Endothelial cell of umbilical vein (primary cell): ENCODE results near the gene TUBGCP3. TPM values are rescaled to one million over a fixed set of nuclear protein-coding genes. Genes with fewer than 3 reads are reported as not detected.

Experiments used
- BruUV-seq: library from RNA; stranded (reverse); fragments of 400-500 nt; replicated peaks from 2 replicates; lab custom pipeline; 2021; lab: Mats Ljungman, UMichigan
- CTCF ChIA-PET: fragments of 300-600, 350-600 bp; sonication (Branson Sonifier 250); formaldehyde crosslinking; loops from one replicate; lab custom pipeline; 2021; ENCODE audit warnings: antibody characterized with exemption, inconsistent platforms; lab: Charles Lee
- POLR2A ChIA-PET: fragments of 300-600, 350-600 bp; sonication (Branson Sonifier 250); formaldehyde crosslinking; loops from one replicate; lab custom pipeline; 2021; ENCODE audit warnings: antibody characterized with exemption, inconsistent platforms; lab: Charles Lee
- DNase-seq: peaks from one replicate; pipeline ENCODE4 v3.0.0-alpha.2; 2011; ENCODE audit warnings: low read depth, low spot score
- FAIRE-seq: peaks from 2 replicates; lab custom pipeline; 2011; peaks lifted over from hg19 to GRCh38; lab: Jason Lieb, UNC
- H2AFZ ChIP-seq: 2 replicates; pipeline ENCODE4 v1.6.0; 2012; ENCODE audit warnings: low read depth, low read length, control low read depth, inconsistent platforms
- H3K27ac ChIP-seq: 2 replicates; pipeline ENCODE4 v1.5.1; 2011; ENCODE audit warnings: low read depth, mild to moderate bottlenecking, control low read depth, low read length, moderate library complexity; ENCODE audit not compliant: insufficient read depth
- H3K27me3 ChIP-seq, 2 experiments: 2 replicates each; pipeline versions ENCODE4 v1.6.0 to v1.6.1; 2011; ENCODE audit warnings: low read length in 2 of 2, mixed read lengths in 1 of 2; ENCODE audit not compliant: control insufficient read depth in 2 of 2, insufficient read depth in 2 of 2
- H3K36me3 ChIP-seq, 2 experiments: 2 replicates in 1 of 2; 3 replicates in 1 of 2; pipeline ENCODE4 v1.5.1; 2011; ENCODE audit warnings: low read length in 2 of 2, mild to moderate bottlenecking in 1 of 2, moderate library complexity in 1 of 2; ENCODE audit not compliant: control insufficient read depth in 2 of 2, insufficient read depth in 2 of 2; ENCODE audit errors: extremely low read depth in 1 of 2
- H3K4me1 ChIP-seq: 3 replicates; pipeline ENCODE4 v1.5.1; 2011; ENCODE audit warnings: mild to moderate bottlenecking, low read length; ENCODE audit not compliant: control insufficient read depth, insufficient read depth; ENCODE audit errors: extremely low read depth
- H3K4me2 ChIP-seq: 2 replicates; pipeline ENCODE4 v1.6.1; 2011; ENCODE audit warnings: low read length, control low read depth, mixed read lengths; ENCODE audit not compliant: insufficient read depth
- H3K4me3 ChIP-seq, 3 experiments: fragments of 200-600 bp in 1 of 3; sonication (generic), shearing (Covaris generic) in 1 of 3; replicated peaks in 1 of 3; 2 replicates each; pipeline ENCODE4 v1.5.1; 2011 to 2016; ENCODE audit warnings: control low read depth in 3 of 3, low read length in 3 of 3, mild to moderate bottlenecking in 2 of 3, inconsistent platforms in 1 of 3, low read depth in 1 of 3, moderate library complexity in 1 of 3; ENCODE audit not compliant: insufficient read depth in 1 of 3
- H3K79me2 ChIP-seq: 2 replicates; pipeline ENCODE4 v1.6.0; 2012; ENCODE audit warnings: low read length, inconsistent platforms; ENCODE audit not compliant: control insufficient read depth, insufficient read depth
- H3K9ac ChIP-seq: replicated peaks from 2 replicates; pipeline ENCODE3; 2011; ENCODE audit warnings: low read length, control low read depth; ENCODE audit not compliant: insufficient read depth; ENCODE audit errors: extremely low read depth
- H3K9me1 ChIP-seq: replicated peaks from 3 replicates; pipeline ENCODE4 v1.6.0; 2011; ENCODE audit warnings: mild to moderate bottlenecking, low read length; ENCODE audit not compliant: control insufficient read depth, insufficient read depth; ENCODE audit errors: extremely low read depth
- H3K9me3 ChIP-seq: replicated peaks from 2 replicates; pipeline ENCODE4 v1.5.1; 2012; ENCODE audit warnings: low read length, inconsistent platforms; ENCODE audit not compliant: control insufficient read depth, insufficient read depth
- H4K20me1 ChIP-seq: replicated peaks from 2 replicates; pipeline ENCODE3; 2011; ENCODE audit warnings: mild to moderate bottlenecking, low read length; ENCODE audit not compliant: control insufficient read depth, insufficient read depth; ENCODE audit errors: extremely low read depth
- EZH2 ChIP-seq: IDR thresholded peaks from 2 replicates; pipeline ENCODE4 v1.6.1; 2012; ENCODE audit warnings: borderline replicate concordance, low read depth, mild to moderate bottlenecking, moderate library complexity, low read length, inconsistent platforms; ENCODE audit not compliant: severe bottlenecking
- FOS ChIP-seq: IDR thresholded peaks from 2 replicates; pipeline ENCODE4 v1.6.1; 2011; ENCODE audit warnings: mild to moderate bottlenecking, low read length, moderate library complexity, borderline replicate concordance; ENCODE audit not compliant: insufficient read depth
- GATA2 ChIP-seq: IDR thresholded peaks from 2 replicates; pipeline ENCODE4 v1.7.0; 2011; ENCODE audit warnings: low read depth, mild to moderate bottlenecking, moderate library complexity, mixed read lengths, low read length; ENCODE audit not compliant: insufficient read length, insufficient read depth
- JUN ChIP-seq: IDR thresholded peaks from 2 replicates; pipeline ENCODE4 v1.6.1; 2011; ENCODE audit warnings: borderline replicate concordance, low read depth; ENCODE audit not compliant: insufficient read length, insufficient read depth
- MAX ChIP-seq: IDR thresholded peaks from 2 replicates; pipeline ENCODE4 v1.6.1; 2011; ENCODE audit not compliant: insufficient read depth, insufficient read length
- MYC ChIP-seq: IDR thresholded peaks from one replicate; pipeline ENCODE4 v1.6.1; 2011; ENCODE audit warnings: mild to moderate bottlenecking, low read depth, low read length
- POLR2A ChIP-seq: IDR thresholded peaks from 2 replicates; pipeline ENCODE4 v1.6.1; 2012; ENCODE audit warnings: low read depth, mild to moderate bottlenecking, control low read depth, low read length
- POLR2AphosphoS5 ChIP-seq: IDR thresholded peaks from 2 replicates; pipeline ENCODE4 v1.6.1; 2012; ENCODE audit warnings: low read depth, mild to moderate bottlenecking, control low read depth, low read length, moderate library complexity; ENCODE audit not compliant: insufficient read depth
- dilution Hi-C: fragments of 300-500 bp; cut with MboI; formaldehyde crosslinking; loops from one replicate; pipeline ENCODE4 v1.15.0; 2019; ENCODE audit warnings: low sequenced_read_pairs; ENCODE audit not compliant: extremely low pct_ligation_motif_present
- intact Hi-C: fragments of 100-400 bp; cut with micrococcal nuclease; formaldehyde crosslinking; loops from one replicate; pipeline ENCODE4 v1.10.0; 2022
- polyA plus RNA-seq, 4 experiments: library from polyadenylated mRNA; depleted of rRNA in 3 of 4; stranded (reverse) in 3 of 4; unstranded in 1 of 4; fragments of >200 nt; gene quantifications; 2 replicates each; pipeline versions ENCODE4 v1.2.1 to v1.2.3, GENCODE V29; 2011 to 2012; ENCODE audit warnings: missing spikeins in 1 of 4
- total RNA-seq: library from RNA; stranded (reverse); gene quantifications from 2 replicates; pipeline ENCODE4 v1.2.3, GENCODE V29; 2021
- TF ChIP-seq, protein P1 (sequence below), 2 donors: IDR thresholded peaks; 1 replicate in 1 of 2; 2 replicates in 1 of 2; pipeline ENCODE4 v1.5.1; 2011; ENCODE audit warnings: low read length in 2 of 2, mild to moderate bottlenecking in 2 of 2, moderate library complexity in 2 of 2, control low read depth in 1 of 2, inconsistent platforms in 1 of 2, low read depth in 1 of 2; ENCODE audit not compliant: insufficient read depth in 1 of 2; ENCODE audit errors: extremely low read depth in 1 of 2

Gene TUBGCP3
- total and polyA plus RNA-seq, 2 donors (not counting 3 experiments of a cell fraction or from before 2014, with no cell fraction given): 36.4 to 47.7 TPM

DNA sequence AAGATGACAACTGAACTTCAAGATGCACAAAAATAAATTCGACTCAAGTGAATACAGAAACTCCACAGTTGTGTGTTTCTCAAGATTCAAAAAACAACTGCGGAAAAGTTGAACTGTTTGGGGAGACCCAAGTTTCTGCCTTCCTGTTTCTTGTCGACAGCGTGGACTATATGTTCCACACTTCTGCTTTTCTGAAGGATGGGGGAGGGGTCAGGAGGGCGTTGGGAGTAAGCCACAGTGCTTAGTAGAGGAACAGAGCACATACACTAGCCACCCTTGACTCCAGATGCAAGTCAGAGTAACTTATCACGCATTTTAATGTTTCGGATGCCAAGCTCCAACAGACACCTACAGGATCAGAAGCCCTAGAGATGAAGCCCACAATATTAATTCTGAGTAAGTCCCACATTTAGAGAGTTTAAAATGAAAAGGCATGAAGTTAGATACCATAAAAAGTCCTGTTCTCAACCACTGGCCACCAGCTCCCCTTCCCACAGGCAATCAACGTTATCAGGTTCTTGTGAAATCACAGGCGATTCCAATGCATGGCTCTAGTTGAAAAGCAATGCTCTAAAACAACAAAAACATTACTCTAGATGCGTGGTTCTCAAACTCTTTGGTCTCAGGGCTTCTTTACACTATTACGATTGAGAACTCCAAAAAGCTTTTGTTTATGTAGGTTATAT, 4.2 kb downstream of the TUBGCP3 start:
- H3K79me2 ChIP-seq: peaks cover 83% of the 10 kb centered on the region

DNA sequence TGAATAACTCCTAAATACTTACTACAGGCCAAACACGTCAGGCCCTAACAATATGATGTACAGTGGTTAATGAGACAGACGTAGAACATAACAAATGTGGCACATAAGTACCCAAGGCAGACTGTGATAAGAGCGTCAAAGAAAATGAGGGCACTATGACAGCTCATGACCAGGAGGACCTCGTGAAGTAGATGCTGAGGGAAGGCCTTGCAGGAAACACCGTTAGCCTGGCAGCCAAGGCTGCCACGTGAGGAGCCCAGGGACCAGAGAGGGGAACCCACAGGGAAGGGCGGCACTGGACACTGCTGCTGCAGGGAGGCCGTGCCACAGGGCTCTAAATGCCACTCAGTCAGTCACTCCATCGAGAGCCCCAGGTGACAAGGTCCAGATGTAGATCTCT, 5.7 kb downstream of the TUBGCP3 start:
- no peaks in the 10 kb centered on the region for H3K27me3 ChIP-seq
- intact Hi-C loops: no loop called here
- H3K4me2 ChIP-seq: no peak overlapping the region
- H3K36me3 ChIP-seq: no peaks in the 10 kb centered on the region
- H3K9me3 ChIP-seq: no peaks in the 10 kb centered on the region
- no peaks in the 10 kb centered on the region for H4K20me1 ChIP-seq
- DNase-seq (no peak), FAIRE-seq (no peak)
- peaks cover 93% of the 10 kb centered on the region for H3K79me2 ChIP-seq
- TF ChIP-seq POLR2A: no peak
- no peak for TF ChIP-seq JUN
- TF ChIP-seq MYC: no peak
- no peak for TF ChIP-seq MAX
- TF ChIP-seq FOS: no peak
- TF ChIP-seq, protein P1, sequence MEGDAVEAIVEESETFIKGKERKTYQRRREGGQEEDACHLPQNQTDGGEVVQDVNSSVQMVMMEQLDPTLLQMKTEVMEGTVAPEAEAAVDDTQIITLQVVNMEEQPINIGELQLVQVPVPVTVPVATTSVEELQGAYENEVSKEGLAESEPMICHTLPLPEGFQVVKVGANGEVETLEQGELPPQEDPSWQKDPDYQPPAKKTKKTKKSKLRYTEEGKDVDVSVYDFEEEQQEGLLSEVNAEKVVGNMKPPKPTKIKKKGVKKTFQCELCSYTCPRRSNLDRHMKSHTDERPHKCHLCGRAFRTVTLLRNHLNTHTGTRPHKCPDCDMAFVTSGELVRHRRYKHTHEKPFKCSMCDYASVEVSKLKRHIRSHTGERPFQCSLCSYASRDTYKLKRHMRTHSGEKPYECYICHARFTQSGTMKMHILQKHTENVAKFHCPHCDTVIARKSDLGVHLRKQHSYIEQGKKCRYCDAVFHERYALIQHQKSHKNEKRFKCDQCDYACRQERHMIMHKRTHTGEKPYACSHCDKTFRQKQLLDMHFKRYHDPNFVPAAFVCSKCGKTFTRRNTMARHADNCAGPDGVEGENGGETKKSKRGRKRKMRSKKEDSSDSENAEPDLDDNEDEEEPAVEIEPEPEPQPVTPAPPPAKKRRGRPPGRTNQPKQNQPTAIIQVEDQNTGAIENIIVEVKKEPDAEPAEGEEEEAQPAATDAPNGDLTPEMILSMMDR (IDR thresholded peaks at IDR 0.05; ENCODE audit: extremely low read depth in 1 of 2, insufficient read depth in 1 of 2, low read depth in 1 of 2, low read length in 2 of 2): no peak
- TF ChIP-seq EZH2: no peak
- no peak for TF ChIP-seq POLR2AphosphoS5
- no peak for TF ChIP-seq GATA2
- H2AFZ ChIP-seq: no peak overlapping the region
- peaks cover 9% of the 10 kb centered on the region for H3K4me1 ChIP-seq
- no TSS peak for BruUV-seq
- H3K4me3 ChIP-seq: no peak overlapping the region
- no peak overlapping the region for H3K9ac ChIP-seq
- dilution Hi-C loops: no loop called here
- no peaks in the 10 kb centered on the region for H3K9me1 ChIP-seq
- no peak overlapping the region for H3K27ac ChIP-seq
- POLR2A ChIA-PET: no interaction called here
- CTCF ChIA-PET: no interaction called here

More for the DNA sequence above, 4.2 kb downstream of the TUBGCP3 start:
- no peak for DNase-seq
- Histone ChIP-seq H3K4me1 (peaks cover 16% of the 10 kb centered on the region), H3K27me3 (no peaks in the 10 kb centered on the region), H2AFZ (no peak overlapping the region), H3K9me1 (no peaks in the 10 kb centered on the region), H3K36me3 (no peaks in the 10 kb centered on the region), H3K9ac (no peak overlapping the region), H3K27ac (no peak overlapping the region), H3K9me3 (no peaks in the 10 kb centered on the region), H4K20me1 (no peaks in the 10 kb centered on the region), H3K4me3 (no peak overlapping the region), H3K4me2 (no peak overlapping the region)
- TF ChIP-seq POLR2AphosphoS5 (no peak), MYC (no peak)
- no TSS peak for BruUV-seq
- FAIRE-seq: no peak
- CTCF ChIA-PET: interaction anchor here (1.0 kb wide), 1 partner anchor 19 kb away, joined by 3 read pairs; no protein-coding TSS in a partner anchor
- dilution Hi-C loops: no loop called here
- POLR2A ChIA-PET: no interaction called here
- intact Hi-C loops: no loop called here
